Measurements from ENCODE around the gene GNG8.
A peak's percentile ranks its signal among the peaks of the same experiment; 100 is the strongest.

- no peak for TF ChIP-seq CTCF (IDR thresholded peaks at IDR 0.05; ENCODE audit: poor library complexity)
- TF ChIP-seq EZH2 (IDR thresholded peaks at IDR 0.05; ENCODE audit: borderline replicate concordance), result peak; percentile 65
- no peak for TF ChIP-seq EZH2phosphoT487 (IDR thresholded peaks at IDR 0.05; ENCODE audit: low read depth, severe bottlenecking, unreplicated experiment)
Observed at GRCh38 chr19:46648060-46648960, 12.3 kb upstream of the GNG8 start.

Measured in hepatocyte (in vitro differentiated cells).